IPS-18c (cell line): ENCODE measurements around the gene TSPAN9.

Experiments
- H3K4me3 ChIP-seq: 2 replicates; pipeline ENCODE4 v1.7.0; 2013; ENCODE audit warnings: low read depth, mild to moderate bottlenecking, low read length, moderate library complexity; ENCODE audit not compliant: insufficient read depth
- H3K9me3 ChIP-seq: one replicate; pipeline ENCODE4 v1.6.1; 2013; ENCODE audit warnings: mild to moderate bottlenecking, low read length, moderate library complexity; ENCODE audit not compliant: control insufficient read depth, insufficient read depth

The TSPAN9 gene

GRCh38 chr12:3195337-3195736 lies 118.2 kb downstream of the TSPAN9 start:
- Histone ChIP-seq H3K4me3 (no peak overlapping the region), H3K9me3 (no peaks in the 10 kb centered on the region)

DNA sequence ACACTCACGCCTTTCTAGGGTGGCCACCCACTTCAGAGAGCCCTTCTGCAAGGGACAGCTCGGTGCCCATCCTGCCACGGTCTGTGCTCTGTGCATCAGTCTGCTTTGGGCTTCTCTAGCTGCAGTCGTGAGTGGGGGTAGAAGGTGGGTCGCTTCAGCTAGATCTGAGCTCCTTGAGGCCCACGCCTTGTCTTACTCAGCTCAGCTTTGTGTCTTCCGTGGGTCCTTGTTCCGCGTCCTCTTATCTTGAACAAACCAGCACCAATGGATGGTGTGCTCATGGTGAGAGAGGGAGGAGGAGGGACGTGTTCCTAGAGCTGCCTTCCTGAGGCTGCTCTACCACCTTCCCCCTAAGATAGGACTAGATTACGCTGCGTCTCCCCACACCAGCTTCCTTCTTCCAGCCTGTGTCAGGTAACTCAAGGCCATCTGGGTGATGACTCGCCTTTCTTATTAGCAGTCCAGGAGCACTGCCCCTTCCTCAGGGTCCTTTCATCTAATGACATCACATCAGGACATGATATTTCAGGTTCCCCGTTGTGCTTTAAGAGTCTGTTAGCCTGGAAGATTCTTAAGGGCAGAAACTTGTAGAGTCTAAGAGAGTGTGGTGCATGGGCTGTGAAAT lies 118.8 kb downstream of the TSPAN9 start:
- H3K4me3 ChIP-seq, result no peak overlapping the region
- H3K9me3 ChIP-seq, result no peaks in the 10 kb centered on the region

DNA sequence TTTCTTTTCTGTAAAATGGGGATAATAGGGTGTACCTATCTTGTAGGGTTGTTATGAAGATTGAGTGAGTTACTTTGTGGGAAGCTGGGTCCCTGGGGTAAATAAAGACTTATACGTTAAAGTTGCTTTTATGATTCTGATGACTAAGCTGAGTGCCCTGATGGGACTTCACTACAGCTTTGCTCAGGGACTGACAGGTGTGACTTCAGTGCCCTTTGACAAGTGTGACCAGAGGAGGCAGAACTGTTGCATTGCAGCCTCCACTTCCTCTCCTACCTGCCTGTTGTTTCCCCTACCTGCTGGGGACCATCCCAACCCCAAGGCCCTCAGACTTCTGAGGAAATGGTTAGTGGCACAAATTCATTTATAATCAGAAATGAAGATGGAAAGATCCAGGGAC lies 119.3 kb downstream of the TSPAN9 start:
- Histone ChIP-seq H3K9me3 (no peaks in the 10 kb centered on the region), H3K4me3 (no peak overlapping the region)

DNA sequence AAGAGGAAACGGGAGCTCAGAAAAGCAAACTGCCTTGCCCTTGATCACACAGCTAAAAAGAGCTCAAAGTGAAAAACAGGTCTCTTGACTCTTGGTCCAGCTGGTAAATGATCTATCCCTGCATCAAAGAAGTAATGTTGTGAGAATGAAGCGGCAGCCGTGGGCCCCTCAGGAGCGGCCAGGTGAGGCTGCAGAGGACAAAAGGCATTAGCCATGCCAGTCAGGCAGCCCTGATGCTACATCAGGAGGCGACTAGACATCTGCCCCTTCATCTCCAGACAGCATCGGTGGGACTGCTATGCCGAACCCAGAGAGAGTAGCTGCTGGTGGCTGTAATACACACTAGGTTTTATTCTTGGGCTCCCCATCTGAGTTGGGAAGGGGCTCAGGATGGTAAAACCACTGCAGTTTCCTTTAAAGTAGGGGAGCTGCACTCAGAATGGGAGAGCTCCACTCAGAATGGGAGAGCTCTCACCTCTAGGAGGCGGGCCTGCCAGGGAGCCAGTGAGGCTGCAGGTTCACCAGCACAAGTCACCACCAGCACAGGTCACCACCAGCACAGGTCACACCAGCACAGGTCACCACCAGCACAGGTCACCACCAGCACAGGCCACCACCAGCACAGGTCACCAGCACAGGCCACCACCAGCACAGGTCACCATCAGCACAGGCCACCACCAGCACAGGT lies 120.1 kb downstream of the TSPAN9 start:
- H3K9me3 ChIP-seq, result no peaks in the 10 kb centered on the region

DNA sequence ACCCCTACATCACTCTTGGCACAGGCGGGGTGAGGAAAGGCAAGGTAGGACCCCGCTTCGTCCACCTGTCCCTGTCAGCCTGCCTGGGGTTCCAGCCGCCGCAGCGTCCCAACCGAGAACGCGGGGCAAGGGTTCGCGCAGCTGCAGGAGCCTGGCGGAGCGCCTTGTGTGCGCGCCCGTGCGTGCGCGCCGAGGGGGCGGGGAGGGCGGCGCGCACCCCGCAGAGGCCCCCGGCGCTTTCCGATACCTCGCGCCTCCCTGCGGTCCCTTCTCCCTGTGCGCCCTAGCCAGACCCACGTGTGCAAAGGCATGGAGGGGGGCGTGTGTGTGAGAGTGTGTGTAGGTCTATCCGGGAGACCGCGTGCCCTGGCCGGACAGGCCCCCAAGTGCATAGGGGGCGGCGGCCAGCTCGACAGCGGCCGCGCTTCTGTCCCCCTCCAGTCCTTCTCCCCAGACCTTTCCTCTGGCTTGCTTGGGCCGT lies 122.4 kb downstream of the TSPAN9 start:
- Histone ChIP-seq H3K9me3 (no peaks in the 10 kb centered on the region), H3K4me3 (peak overlapping the region; percentile 69)

More for the DNA sequence above, 120.1 kb downstream of the TSPAN9 start:
- H3K4me3 ChIP-seq, result no peak overlapping the region

DNA sequence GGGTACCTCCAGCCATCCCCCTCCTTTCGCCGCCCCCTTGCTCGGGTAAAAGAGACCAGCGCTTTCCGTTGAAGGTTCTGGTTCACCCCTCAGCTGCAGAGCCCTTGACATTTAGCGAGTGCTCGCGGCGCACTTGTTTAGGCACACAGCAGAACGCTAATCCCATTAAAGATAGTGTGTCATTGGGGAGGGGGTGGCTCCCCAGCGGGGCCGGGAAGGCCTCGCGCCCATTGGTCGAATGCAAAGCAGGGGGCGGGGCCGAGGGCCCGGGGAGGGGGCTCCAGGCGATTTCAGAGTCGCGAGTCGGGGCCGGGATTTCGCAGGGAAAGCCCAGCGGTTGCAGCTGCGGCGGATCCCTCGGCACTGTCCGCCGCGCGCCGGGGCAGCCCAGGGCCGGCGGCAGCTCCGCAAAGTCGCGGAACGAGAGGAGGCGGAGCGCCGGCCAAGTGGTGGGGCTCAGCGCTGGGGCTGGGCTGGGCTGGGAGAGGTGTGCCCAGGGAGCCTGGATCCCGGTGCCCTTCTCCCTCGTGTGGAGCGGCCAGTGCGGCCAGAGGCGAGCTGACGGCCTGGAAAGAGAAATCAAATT lies 122.9 kb downstream of the TSPAN9 start:
- Histone ChIP-seq H3K9me3 (no peaks in the 10 kb centered on the region), H3K4me3 (peak overlapping the region; percentile 69)

GRCh38 chr12:3200814-3201233 lies 123.6 kb downstream of the TSPAN9 start:
- Histone ChIP-seq H3K9me3 (no peaks in the 10 kb centered on the region), H3K4me3 (peak overlapping the region; percentile 69)

DNA sequence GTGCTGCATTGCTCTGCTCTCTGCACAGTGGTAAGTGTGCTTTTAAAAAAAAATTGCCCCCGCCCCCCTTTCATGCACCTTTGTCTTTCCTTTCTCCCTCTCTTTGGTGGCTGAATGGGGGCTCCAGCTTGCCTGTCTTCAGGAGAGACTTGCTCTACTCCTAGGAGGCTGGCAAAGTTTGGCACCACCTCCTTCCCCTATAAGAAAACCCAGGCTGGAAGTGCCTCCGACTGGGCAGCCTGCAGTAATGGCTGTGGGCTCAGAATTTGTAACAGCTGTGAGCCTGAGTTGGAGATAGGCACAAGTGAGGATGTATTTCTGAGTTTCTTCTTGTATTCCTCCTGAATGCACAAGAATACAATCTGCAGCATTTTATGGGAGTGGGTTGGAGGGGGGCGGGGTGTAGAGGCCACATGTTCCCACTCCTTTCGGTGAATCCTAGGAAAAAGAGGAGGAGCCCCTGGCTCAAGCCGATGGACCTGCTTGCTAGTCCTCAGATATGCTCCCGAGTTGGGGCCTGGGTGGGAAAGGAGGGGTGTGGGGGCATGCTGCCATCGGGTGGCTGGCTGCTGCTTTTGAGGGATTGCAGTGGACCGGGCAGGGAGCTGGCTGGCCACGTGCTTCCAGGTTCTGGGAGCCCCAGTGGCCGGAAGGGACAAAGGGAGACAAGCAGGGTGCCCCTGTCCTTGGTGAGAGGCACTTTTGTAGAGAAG lies 124.3 kb downstream of the TSPAN9 start:
- H3K9me3 ChIP-seq, result no peaks in the 10 kb centered on the region
- peak overlapping the region; percentile 69; the same call in 1 of the 2 replicates for H3K4me3 ChIP-seq

DNA sequence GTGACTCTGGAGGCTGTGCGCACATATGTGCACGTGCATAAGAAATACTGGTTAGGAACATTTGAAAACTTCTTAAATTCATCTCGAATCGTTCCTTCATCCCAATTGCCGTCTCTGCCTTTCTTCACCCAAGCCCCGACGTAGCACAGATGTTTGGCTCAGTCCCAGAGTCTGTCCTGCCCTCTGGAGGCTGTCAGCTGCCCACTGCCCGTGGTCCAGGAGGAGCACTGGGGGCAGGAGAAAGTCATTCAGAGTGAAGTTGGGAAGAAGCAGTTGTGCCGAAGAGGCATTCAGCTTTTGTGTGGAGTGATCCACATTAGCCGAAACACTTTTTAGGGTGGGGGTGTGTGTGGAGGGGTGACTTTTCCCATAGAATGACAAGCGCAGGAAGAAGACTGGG lies 124.9 kb downstream of the TSPAN9 start:
- H3K4me3 ChIP-seq, result no peak overlapping the region
- no peaks in the 10 kb centered on the region for H3K9me3 ChIP-seq

- H3K4me3 ChIP-seq, result no peak overlapping the region
These were observed 125.7 kb downstream of the TSPAN9 start for GRCh38 chr12:3202734-3203446.

GRCh38 chr12:3203713-3204112 lies 126.5 kb downstream of the TSPAN9 start:
- Histone ChIP-seq H3K4me3 (no peak overlapping the region), H3K9me3 (no peaks in the 10 kb centered on the region)

More at GRCh38 chr12:3202734-3203446, 125.7 kb downstream of the TSPAN9 start:
- H3K9me3 ChIP-seq, result no peaks in the 10 kb centered on the region

DNA sequence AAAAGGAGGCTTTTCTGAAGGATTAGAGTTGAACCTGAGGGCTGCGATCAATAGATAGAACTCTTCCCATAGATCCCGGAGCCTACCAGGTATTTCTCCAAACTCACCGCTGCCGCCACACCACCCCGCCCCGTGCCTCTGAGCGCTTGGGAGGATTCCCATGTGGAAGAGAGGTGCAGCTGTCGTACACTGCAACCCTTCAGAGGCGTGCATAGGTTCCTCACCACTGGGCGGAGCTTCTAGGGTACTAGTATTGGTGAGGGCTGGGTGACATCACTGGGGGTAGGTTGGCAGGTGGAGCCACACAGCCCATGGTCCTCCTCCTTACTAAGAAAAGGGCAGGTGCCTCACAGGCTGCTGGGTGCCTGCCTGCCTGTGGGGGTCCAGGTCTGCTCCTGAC lies 127.0 kb downstream of the TSPAN9 start:
- H3K4me3 ChIP-seq, result no peak overlapping the region
- no peaks in the 10 kb centered on the region for H3K9me3 ChIP-seq

DNA sequence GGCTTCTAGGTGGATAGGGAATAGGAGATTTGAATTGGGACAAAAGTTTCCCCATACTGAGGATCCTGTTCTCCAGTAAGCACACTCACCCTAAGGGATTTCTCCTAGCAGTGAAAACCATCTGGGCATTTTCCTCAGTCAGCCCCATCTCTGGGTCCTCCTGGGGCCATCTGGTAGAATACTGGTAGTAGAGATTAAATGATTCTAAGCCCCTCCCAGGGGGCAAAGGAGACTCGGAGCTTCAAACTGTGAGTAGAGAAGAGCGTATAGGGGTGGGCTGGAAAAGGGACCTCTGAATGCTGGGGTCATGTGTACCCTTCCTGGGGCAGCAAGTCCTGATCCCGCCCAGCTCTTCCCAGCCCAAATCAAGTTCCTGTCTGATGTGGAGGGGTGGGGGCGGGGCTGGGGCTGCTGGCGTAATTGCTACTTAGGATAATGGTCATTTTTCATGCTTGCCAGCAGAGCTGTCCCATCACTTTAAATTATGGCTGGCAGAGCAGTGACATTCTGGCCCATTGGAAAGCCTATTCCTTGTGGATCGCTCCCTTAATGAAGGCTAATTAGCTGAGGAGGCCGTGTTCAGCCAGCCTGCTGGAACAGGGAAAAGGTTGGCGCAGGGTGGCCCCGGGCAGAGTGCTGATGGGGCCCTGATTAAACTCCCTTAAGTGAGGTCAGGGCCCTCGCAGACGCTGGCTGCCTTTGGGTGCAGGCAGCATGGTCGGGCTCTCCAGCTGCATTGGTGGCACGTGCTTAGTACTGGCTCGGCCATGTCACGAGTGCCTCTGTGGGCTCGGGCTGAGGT lies 127.8 kb downstream of the TSPAN9 start:
- Histone ChIP-seq H3K9me3 (no peaks in the 10 kb centered on the region), H3K4me3 (no peak overlapping the region)

DNA sequence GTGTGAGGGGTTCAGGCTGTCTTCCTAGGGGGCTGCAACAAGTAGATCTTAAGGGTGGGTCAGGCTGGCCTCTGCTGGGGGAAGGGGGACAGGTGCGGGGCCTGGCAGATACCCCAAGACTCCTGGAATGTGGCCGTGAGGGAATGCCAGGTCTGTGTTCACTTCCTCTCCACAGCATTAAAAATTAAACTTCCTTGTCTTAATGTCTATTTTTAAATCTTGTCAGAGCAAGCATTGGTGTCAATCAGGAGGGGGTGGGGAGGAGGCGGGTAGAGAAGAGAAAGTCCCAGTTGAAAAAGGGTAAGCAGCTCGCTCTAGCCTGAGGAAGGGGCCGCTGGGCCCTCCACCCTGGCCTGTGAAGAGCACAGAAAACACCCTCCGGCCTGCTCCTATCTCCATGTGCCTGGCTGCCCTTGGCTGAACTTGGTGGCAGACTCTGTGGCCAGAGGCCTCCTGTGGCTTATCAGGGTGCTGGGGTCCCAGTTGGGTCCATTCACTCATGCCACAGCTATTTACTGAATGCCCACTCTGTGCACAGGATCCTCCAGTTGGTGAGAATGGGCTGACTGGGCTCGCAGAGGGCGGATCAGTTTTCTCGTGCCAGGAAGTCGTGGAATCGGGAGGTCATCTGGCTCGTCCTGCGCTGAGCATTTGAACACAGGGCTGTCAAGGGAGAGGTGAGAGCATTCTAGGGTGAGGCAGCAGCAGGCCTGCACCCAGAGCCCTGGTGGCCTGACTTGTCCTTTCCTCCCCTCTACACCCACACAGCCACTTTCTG lies 128.8 kb downstream of the TSPAN9 start:
- Histone ChIP-seq H3K9me3 (no peaks in the 10 kb centered on the region), H3K4me3 (no peak overlapping the region)

GRCh38 chr12:3206536-3207072 lies 129.4 kb downstream of the TSPAN9 start:
- no peaks in the 10 kb centered on the region for H3K9me3 ChIP-seq
- H3K4me3 ChIP-seq, result no peak overlapping the region

- H3K9me3 ChIP-seq, result no peaks in the 10 kb centered on the region
These were observed 130.0 kb downstream of the TSPAN9 start for GRCh38 chr12:3207175-3207574.

More at GRCh38 chr12:3207175-3207574, 130.0 kb downstream of the TSPAN9 start:
- no peak overlapping the region for H3K4me3 ChIP-seq
